H9 (cell line): Measurements from ENCODE around the gene TRPM3. TPM values are rescaled to one million over a fixed set of nuclear protein-coding genes. Genes with fewer than 3 reads are reported as not detected.

Experiments
- DNase-seq: peaks from one replicate; pipeline ENCODE4 v3.0.0-alpha.2; 2017
- H2AFZ ChIP-seq: one replicate; pipeline ENCODE4 v1.6.1; 2013; ENCODE audit warnings: mild to moderate bottlenecking, low read length, control low read depth, moderate library complexity
- H2AK5ac ChIP-seq: 2 replicates; pipeline ENCODE4 v1.6.1; 2013; ENCODE audit warnings: low read length, control low read depth, mixed read lengths; ENCODE audit not compliant: insufficient read length
- H2BK120ac ChIP-seq: one replicate; pipeline ENCODE4 v1.6.1; 2013; ENCODE audit warnings: low read depth, mild to moderate bottlenecking, low read length, control low read depth, inconsistent platforms; ENCODE audit not compliant: poor library complexity, severe bottlenecking
- H2BK12ac ChIP-seq: 2 replicates; pipeline ENCODE4 v1.6.1; 2013; ENCODE audit warnings: low read length, control low read depth, mixed read lengths, low read depth; ENCODE audit not compliant: insufficient read length
- H2BK15ac ChIP-seq: 2 replicates; pipeline ENCODE4 v1.6.1; 2013; ENCODE audit warnings: low read depth, low read length, control low read depth
- H2BK20ac ChIP-seq: one replicate; pipeline ENCODE4 v1.6.1; 2013; ENCODE audit warnings: low read depth, mild to moderate bottlenecking, low read length, control low read depth, inconsistent platforms; ENCODE audit not compliant: poor library complexity, severe bottlenecking
- H2BK5ac ChIP-seq: 2 replicates; pipeline ENCODE4 v1.6.1; 2013; ENCODE audit warnings: low read length, control low read depth, mixed read lengths; ENCODE audit not compliant: insufficient read length
- H3K14ac ChIP-seq: 2 replicates; pipeline ENCODE4 v1.6.1; 2013; ENCODE audit warnings: low read length, control low read depth; ENCODE audit not compliant: insufficient read depth
- H3K18ac ChIP-seq: 2 replicates; pipeline ENCODE4 v1.6.1; 2013; ENCODE audit warnings: low read depth, mild to moderate bottlenecking, mixed read lengths, low read length, control low read depth; ENCODE audit not compliant: insufficient read length
- H3K23ac ChIP-seq: 2 replicates; pipeline ENCODE4 v1.6.1; 2013; ENCODE audit warnings: low read length, control low read depth, mixed read lengths, low read depth; ENCODE audit not compliant: insufficient read length
- H3K23me2 ChIP-seq: 2 replicates; pipeline ENCODE4 v1.6.1; 2013; ENCODE audit warnings: low read depth, mild to moderate bottlenecking, mixed read lengths, low read length, control low read depth; ENCODE audit not compliant: insufficient read length, poor library complexity, severe bottlenecking
- H3K27ac ChIP-seq: 2 replicates; pipeline ENCODE4 v1.5.1; 2013; ENCODE audit warnings: low read length, control low read depth, mixed read lengths, low read depth; ENCODE audit not compliant: insufficient read length
- H3K27me3 ChIP-seq: 2 replicates; pipeline ENCODE4 v1.6.1; 2013; ENCODE audit warnings: low read length, control low read depth, inconsistent platforms; ENCODE audit not compliant: insufficient read depth
- H3K4ac ChIP-seq: 2 replicates; pipeline ENCODE4 v1.6.1; 2013; ENCODE audit warnings: low read depth, mild to moderate bottlenecking, control low read depth, inconsistent platforms, low read length, moderate library complexity
- H3K4me1 ChIP-seq: 2 replicates; pipeline ENCODE4 v1.6.1; 2013; ENCODE audit warnings: low read length, control low read depth, inconsistent platforms; ENCODE audit not compliant: insufficient read depth
- H3K4me2 ChIP-seq: 2 replicates; pipeline ENCODE4 v1.6.1; 2013; ENCODE audit warnings: low read length, control low read depth, mixed read lengths; ENCODE audit not compliant: insufficient read length, insufficient read depth
- H3K56ac ChIP-seq: 2 replicates; pipeline ENCODE4 v1.6.1; 2013; ENCODE audit warnings: low read depth, mild to moderate bottlenecking, mixed read lengths, low read length, control low read depth; ENCODE audit not compliant: insufficient read length
- H3K79me1 ChIP-seq: 2 replicates; pipeline ENCODE4 v1.6.1; 2013; ENCODE audit warnings: low read depth, mild to moderate bottlenecking, moderate library complexity, low read length, control low read depth, inconsistent platforms; ENCODE audit not compliant: insufficient read depth, poor library complexity, severe bottlenecking
- H3K79me2 ChIP-seq: 2 replicates; pipeline ENCODE4 v1.6.1; 2013; ENCODE audit warnings: low read length, control low read depth, inconsistent platforms; ENCODE audit not compliant: insufficient read depth
- H3K9ac ChIP-seq: 2 replicates; pipeline ENCODE4 v1.6.1; 2013; ENCODE audit warnings: low read length, control low read depth, mixed read lengths; ENCODE audit not compliant: insufficient read length; ENCODE audit errors: extremely low read depth
- H3K9me3 ChIP-seq: one replicate; pipeline ENCODE4 v1.6.1; 2013; ENCODE audit warnings: low read depth, low read length, inconsistent platforms; ENCODE audit not compliant: control insufficient read depth
- H3T11ph ChIP-seq: one replicate; pipeline ENCODE4 v1.6.1; 2013; ENCODE audit warnings: mild to moderate bottlenecking, low read length, control low read depth, inconsistent platforms
- H4K20me1 ChIP-seq: one replicate; pipeline ENCODE4 v1.6.1; 2013; ENCODE audit not compliant: control insufficient read depth, insufficient read length, insufficient read depth
- H4K5ac ChIP-seq: 2 replicates; pipeline ENCODE4 v1.6.1; 2013; ENCODE audit warnings: low read depth, mild to moderate bottlenecking, mixed read lengths, low read length, control low read depth; ENCODE audit not compliant: insufficient read length
- H4K8ac ChIP-seq: replicated peaks from 2 replicates; pipeline ENCODE4 v1.6.1; 2013; ENCODE audit warnings: low read length, control low read depth, mixed read lengths, low read depth; ENCODE audit not compliant: insufficient read length
- H4K91ac ChIP-seq: 2 replicates; pipeline ENCODE4 v1.6.1; 2013; ENCODE audit warnings: low read depth, mild to moderate bottlenecking, moderate library complexity, mixed read lengths, low read length, control low read depth; ENCODE audit not compliant: insufficient read length
- H3K27ac Mint-ChIP-seq, 3 experiments: 2 replicates in 2 of 3; 3 replicates in 1 of 3; pipeline ENCODE4 v1.8.0; 2020 to 2021; ENCODE audit warnings: mixed read lengths in 3 of 3, mild to moderate bottlenecking in 1 of 3, moderate library complexity in 1 of 3
- H3K27me3 Mint-ChIP-seq: 2 replicates; pipeline ENCODE4 v1.8.0; 2021; ENCODE audit warnings: low read depth, mild to moderate bottlenecking, moderate library complexity, mixed read lengths
- H3K36me3 Mint-ChIP-seq, 3 experiments: 2 replicates in 2 of 3; 3 replicates in 1 of 3; pipeline ENCODE4 v1.8.0; 2020 to 2021; ENCODE audit warnings: low read depth in 3 of 3, mixed read lengths in 3 of 3; ENCODE audit not compliant: insufficient read depth in 1 of 3
- H3K4me1 Mint-ChIP-seq, 2 experiments: 2 replicates each; pipeline ENCODE4 v1.8.0; 2020; ENCODE audit warnings: mixed read lengths in 2 of 2
- H3K4me3 Mint-ChIP-seq, 2 experiments: 2 replicates in 1 of 2; 3 replicates in 1 of 2; pipeline ENCODE4 v1.8.0; 2020 to 2021; ENCODE audit warnings: mild to moderate bottlenecking in 2 of 2, mixed read lengths in 2 of 2, moderate library complexity in 1 of 2
- H3K9me3 Mint-ChIP-seq, 2 experiments: 2 replicates in 1 of 2; 3 replicates in 1 of 2; pipeline ENCODE4 v1.8.0; 2020; ENCODE audit warnings: mild to moderate bottlenecking in 2 of 2, mixed read lengths in 2 of 2, moderate library complexity in 1 of 2
- CTCF ChIP-seq: fragments of 200-600 bp; sonication (generic); conservative IDR thresholded peaks from 3 replicates; pipeline ENCODE4 v1.8.0; 2021; ENCODE audit warnings: antibody characterized with exemption, mild to moderate bottlenecking
- WGBS: extraction: QIAGEN DNeasy Blood & Tissue Kit; methylation state at CpG from one replicate; pipeline ENCODE4 v1.1.7; 2013; ENCODE audit warnings: missing lambda C conversion rate, low lambda C conversion rate, mixed read lengths; ENCODE audit not compliant: insufficient read length; ENCODE audit errors: extremely low coverage; 5-methylcytosine and 5-hydroxymethylcytosine counted together
- total RNA-seq: library from RNA; stranded (reverse); gene quantifications from 2 replicates; pipeline ENCODE4 v1.2.1, GENCODE V29; 2021

The TRPM3 gene
- total RNA-seq, 1 experiment from 2014 or later = 10.3 TPM

DNA sequence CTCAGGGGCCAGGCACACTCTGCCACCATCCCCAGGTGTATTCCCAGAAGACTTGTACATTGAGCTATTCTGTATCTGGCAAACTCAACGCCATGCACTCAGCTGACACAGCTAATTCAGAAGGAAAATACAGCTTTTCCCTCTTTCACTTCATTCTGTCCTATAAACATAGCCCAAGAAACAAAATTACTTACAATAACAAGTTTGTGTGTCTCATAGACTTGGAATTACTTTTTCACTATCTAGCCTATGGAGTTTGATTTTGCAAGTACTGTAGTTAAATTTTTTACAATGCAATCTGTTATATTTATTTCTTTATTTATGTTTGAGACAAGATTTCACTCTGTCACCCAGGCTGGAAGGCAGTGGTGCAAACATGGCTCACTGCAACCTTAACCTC, 581.9 kb downstream of the TRPM3 start:
- Histone ChIP-seq H2AFZ (no peak overlapping the region), H2BK120ac (no peak overlapping the region), H3T11ph (no peak overlapping the region), H3K4ac (no peak overlapping the region), H4K8ac (no peak overlapping the region), H3K27ac (no peak overlapping the region), H2AK5ac (no peak overlapping the region), H4K5ac (no peak overlapping the region), H3K9me3 (no peaks in the 10 kb centered on the region), H3K56ac (no peak overlapping the region), H3K9ac (no peak overlapping the region), H3K23ac (no peak overlapping the region), H3K4me2 (no peak overlapping the region), H4K91ac (no peak overlapping the region), H3K23me2 (no peaks in the 10 kb centered on the region), H3K14ac (no peak overlapping the region), H2BK12ac (no peak overlapping the region), H3K27me3 (no peaks in the 10 kb centered on the region), H4K20me1 (no peaks in the 10 kb centered on the region), H3K79me1 (no peaks in the 10 kb centered on the region), H3K18ac (no peak overlapping the region), H2BK20ac (no peak overlapping the region), H3K79me2 (no peaks in the 10 kb centered on the region), H2BK5ac (no peak overlapping the region), H3K4me1 (no peaks in the 10 kb centered on the region; the same call in 1 of the 2 replicates), H2BK15ac (no peak overlapping the region)
- TF ChIP-seq CTCF = no peak
- no peak overlapping the region for H3K4me3 Mint-ChIP-seq
- peak overlapping the region; percentile 7 to 86 (median 78); a peak in 4 of 7 replicates for H3K27ac Mint-ChIP-seq
- no peaks in the 10 kb centered on the region for H3K27me3 Mint-ChIP-seq
- no peak for DNase-seq
- no peaks in the 10 kb centered on the region for H3K36me3 Mint-ChIP-seq
- no peaks in the 10 kb centered on the region for H3K9me3 Mint-ChIP-seq
- no CpG with 5 or more reads among the region's 1 CpG for WGBS
- peaks cover 7 to 8% of the 10 kb centered on the region in 2 experiments for H3K4me1 Mint-ChIP-seq
